Tibial nerve (tissue), 4 donors: ENCODE results near the gene CDC123. TPM values are rescaled to one million over a fixed set of nuclear protein-coding genes. Genes with fewer than 3 reads are reported as not detected.

Source experiments
- DNase-seq, 2 donors: peaks; one replicate each; pipeline ENCODE4 v3.0.0-alpha.2; 2019; ENCODE audit warnings: low spot score in 2 of 2
- H3K27ac ChIP-seq, 4 donors: fragments of 200-600 bp; sonication (generic) in 3 of 4; one replicate each; pipeline ENCODE4 v1.5.1; 2017 to 2019; ENCODE audit warnings: mild to moderate bottlenecking in 1 of 4
- H3K27me3 ChIP-seq, 2 donors: fragments of 200-600 bp; sonication (generic) in 1 of 2; one replicate each; pipeline versions ENCODE4 v1.5.1 to v1.6.0; 2017 to 2019
- H3K36me3 ChIP-seq, 3 donors: fragments of 200-600 bp; sonication (generic); one replicate each; pipeline ENCODE4 v1.5.1; 2018 to 2019
- H3K4me1 ChIP-seq, 4 donors: fragments of 200-600 bp; sonication (generic) in 3 of 4; one replicate each; pipeline ENCODE4 v1.5.1; 2017 to 2019
- H3K4me3 ChIP-seq, 4 donors: fragments of 200-600 bp; sonication (generic) in 3 of 4; one replicate each; pipeline ENCODE4 v1.5.1; 2017 to 2019; ENCODE audit warnings: mild to moderate bottlenecking in 1 of 4, moderate library complexity in 1 of 4
- H3K9me3 ChIP-seq, 4 donors: fragments of 200-600 bp; sonication (generic) in 3 of 4; one replicate each; pipeline ENCODE4 v1.5.1; 2017 to 2019
- CTCF ChIP-seq, 5 experiments: fragments of 200-600 bp in 3 of 5; fragments of 450-650 bp in 2 of 5; sonication (generic) in 3 of 5; IDR thresholded peaks; one replicate each; pipeline ENCODE4 v1.5.1; 2016 to 2019; ENCODE audit warnings: antibody characterized with exemption in 5 of 5, mild to moderate bottlenecking in 3 of 5, moderate library complexity in 2 of 5
- EP300 ChIP-seq, 2 donors: sonication (generic); formaldehyde crosslinking; IDR thresholded peaks; one replicate each; pipeline ENCODE4 v1.6.1; 2017; ENCODE audit warnings: antibody characterized with exemption in 2 of 2, mild to moderate bottlenecking in 1 of 2
- POLR2A ChIP-seq, 2 donors: fragments of 450-650 bp; IDR thresholded peaks; one replicate each; pipeline ENCODE4 v1.6.1; 2017; ENCODE audit warnings: antibody characterized with exemption in 2 of 2, mild to moderate bottlenecking in 2 of 2, moderate library complexity in 2 of 2
- WGBS, 2 donors: methylation state at CpG; one replicate each; pipeline ENCODE4 v1.1.5; 2018; 5-methylcytosine and 5-hydroxymethylcytosine counted together
- total RNA-seq, 4 donors: library from RNA; depleted of rRNA; stranded (reverse); fragments of >200 nt; gene quantifications; one replicate each; pipeline ENCODE4 v1.1.0, GENCODE V29; 2016

The CDC123 gene
- total RNA-seq, 4 donors from 2014 or later, result 32.7 to 80.0 (median 37.7) TPM

- Histone ChIP-seq H3K4me1 (no peaks in the 10 kb centered on the region), H3K4me3 (no peak overlapping the region), H3K27ac (no peak overlapping the region), H3K27me3 (no peaks in the 10 kb centered on the region), H3K36me3 (no peaks in the 10 kb centered on the region), H3K9me3 (no peaks in the 10 kb centered on the region)
- no peak for TF ChIP-seq POLR2A (IDR thresholded peaks at IDR 0.05)
- no peak for TF ChIP-seq CTCF (IDR thresholded peaks at IDR 0.05)
- no peak for TF ChIP-seq EP300 (IDR thresholded peaks at IDR 0.05)
- no peak for DNase-seq
- 92 to 95% methylated on average over 14 of the region's 14 CpGs for WGBS, 2 donors
These were observed 103.4 kb downstream of the CDC123 start for GRCh38 chr10:12299222-12299965.

Other genes starting within 250 kb of the CDC123 start
- gene UPF2, start 153.4 kb upstream of the CDC123 start, total RNA-seq, result 10 to 100 TPM; 23.7 to 27.3 (median 24.7) TPM
- 10 to 100 TPM; 20.1 to 42.8 (median 29.1) TPM for gene DHTKD1, start 127.2 kb upstream of the CDC123 start, total RNA-seq
- 10 to 100 TPM in 3 of 4 donors, 1 to 10 TPM in 1; 9.0 to 12.7 (median 10.9) TPM for gene SEC61A2, start 66.5 kb upstream of the CDC123 start, total RNA-seq
- 10 to 100 TPM; 23.4 to 50.7 (median 41.9) TPM for gene NUDT5, start 297 bp upstream of the CDC123 start, total RNA-seq
- 10 to 100 TPM in 3 of 4 donors, 1 to 10 TPM in 1; 6.9 to 20.5 (median 17.2) TPM for gene CAMK1D, start 153.4 kb downstream of the CDC123 start, total RNA-seq